CD14-positive monocyte (primary cell): ENCODE data around the gene DCN. TPM values are rescaled to one million over a fixed set of nuclear protein-coding genes. Genes with fewer than 3 reads are reported as not detected.

ENCODE experiments used
- DNase-seq, 3 donors: peaks; one replicate each; pipeline ENCODE4 v3.0.0-alpha.2; 2011 to 2022
- H2AFZ ChIP-seq: 2 replicates; pipeline ENCODE4 v1.6.0; 2012; ENCODE audit warnings: mild to moderate bottlenecking, low read depth, low read length, inconsistent platforms; ENCODE audit not compliant: insufficient read depth, poor library complexity, severe bottlenecking
- H3K27ac ChIP-seq, 2 donors: 1 replicate in 1 of 2; 2 replicates in 1 of 2; pipeline ENCODE4 v1.5.1; 2012 to 2013; ENCODE audit warnings: low read length in 2 of 2, control low read depth in 1 of 2, inconsistent platforms in 1 of 2, low read depth in 1 of 2, mild to moderate bottlenecking in 1 of 2
- H3K27me3 ChIP-seq, 2 donors: one replicate each; pipeline versions ENCODE4 v1.6.0 to v1.6.1; 2011 to 2013; ENCODE audit warnings: low read length in 2 of 2; ENCODE audit not compliant: control insufficient read depth in 2 of 2, insufficient read depth in 2 of 2
- H3K36me3 ChIP-seq, 2 donors: replicated peaks in 1 of 2; 1 replicate in 1 of 2; 2 replicates in 1 of 2; pipeline versions ENCODE4 v1.5.1 to v1.6.1; 2012 to 2013; ENCODE audit warnings: low read length in 2 of 2, control low read depth in 1 of 2, inconsistent platforms in 1 of 2, mild to moderate bottlenecking in 1 of 2; ENCODE audit not compliant: insufficient read depth in 2 of 2, control insufficient read depth in 1 of 2
- H3K4me1 ChIP-seq, 2 donors: 1 replicate in 1 of 2; 2 replicates in 1 of 2; pipeline versions ENCODE4 v1.5.1 to v1.6.1; 2012 to 2013; ENCODE audit warnings: low read length in 2 of 2, control low read depth in 1 of 2, inconsistent platforms in 1 of 2, mild to moderate bottlenecking in 1 of 2, moderate library complexity in 1 of 2; ENCODE audit not compliant: insufficient read depth in 2 of 2, control insufficient read depth in 1 of 2
- H3K4me2 ChIP-seq: replicated peaks from 2 replicates; pipeline ENCODE3; 2012; ENCODE audit warnings: low read length, moderate library complexity, mild to moderate bottlenecking; ENCODE audit not compliant: poor library complexity, severe bottlenecking; ENCODE audit errors: extremely low read depth
- H3K4me3 ChIP-seq, 3 experiments: fragments of 200-600 bp in 1 of 3; sonication (generic) in 1 of 3; replicated peaks in 1 of 3; 1 replicate in 2 of 3; 2 replicates in 1 of 3; pipeline ENCODE4 v1.5.1; 2011 to 2013; ENCODE audit warnings: low read length in 3 of 3, mild to moderate bottlenecking in 3 of 3, control low read depth in 2 of 3, low read depth in 2 of 3, inconsistent platforms in 1 of 3, moderate library complexity in 1 of 3
- H3K79me2 ChIP-seq: 2 replicates; pipeline ENCODE4 v1.6.0; 2012; ENCODE audit warnings: mild to moderate bottlenecking, control low read depth, inconsistent platforms, low read length, moderate library complexity; ENCODE audit not compliant: insufficient read depth
- H3K9ac ChIP-seq: 2 replicates; pipeline ENCODE4 v1.6.0; 2017; ENCODE audit warnings: low read length, mild to moderate bottlenecking; ENCODE audit not compliant: insufficient read depth, poor library complexity, severe bottlenecking
- H3K9me3 ChIP-seq, 2 donors: replicated peaks in 1 of 2; 1 replicate in 1 of 2; 2 replicates in 1 of 2; pipeline versions ENCODE4 v1.5.1 to v1.6.1; 2012 to 2013; ENCODE audit warnings: low read length in 2 of 2, control low read depth in 1 of 2; ENCODE audit not compliant: control insufficient read depth in 1 of 2, insufficient read depth in 1 of 2
- H4K20me1 ChIP-seq: 2 replicates; pipeline ENCODE4 v1.6.0; 2012; ENCODE audit warnings: mild to moderate bottlenecking, low read length, control low read depth, moderate library complexity; ENCODE audit not compliant: insufficient read depth
- H3K27ac Mint-ChIP-seq, 7 donors: one replicate each; pipeline ENCODE4 v1.8.0; 2020; ENCODE audit warnings: mild to moderate bottlenecking in 7 of 7, mixed read lengths in 7 of 7, moderate library complexity in 6 of 7, inconsistent platforms in 2 of 7
- H3K27me3 Mint-ChIP-seq, 3 donors: one replicate each; pipeline ENCODE4 v1.8.0; 2021 to 2022; ENCODE audit warnings: low read depth in 3 of 3, mild to moderate bottlenecking in 3 of 3, mixed read lengths in 3 of 3, moderate library complexity in 3 of 3, inconsistent platforms in 1 of 3
- H3K36me3 Mint-ChIP-seq, 2 donors: one replicate each; pipeline ENCODE4 v1.8.0; 2020; ENCODE audit warnings: mixed read lengths in 2 of 2, inconsistent platforms in 1 of 2, mild to moderate bottlenecking in 1 of 2
- H3K4me1 Mint-ChIP-seq: one replicate; pipeline ENCODE4 v1.8.0; 2020; ENCODE audit warnings: mild to moderate bottlenecking, mixed read lengths
- H3K4me3 Mint-ChIP-seq, 2 donors: one replicate each; pipeline ENCODE4 v1.8.0; 2020; ENCODE audit warnings: mild to moderate bottlenecking in 2 of 2, mixed read lengths in 2 of 2, moderate library complexity in 1 of 2
- H3K9me3 Mint-ChIP-seq, 7 donors: one replicate each; pipeline ENCODE4 v1.8.0; 2020 to 2022; ENCODE audit warnings: mixed read lengths in 7 of 7, mild to moderate bottlenecking in 6 of 7, moderate library complexity in 6 of 7, inconsistent platforms in 2 of 7
- CTCF ChIP-seq: fragments of 200-600 bp; IDR thresholded peaks from one replicate; pipeline ENCODE4 v1.8.0; 2022; ENCODE audit warnings: antibody characterized with exemption, mild to moderate bottlenecking
- WGBS: methylation state at CpG from one replicate; pipeline ENCODE4 v1.1.5; 2013; ENCODE audit warnings: missing lambda C conversion rate; ENCODE audit not compliant: insufficient coverage; 5-methylcytosine and 5-hydroxymethylcytosine counted together
- intact Hi-C, 2 donors: fragments of 100-400 bp; cut with micrococcal nuclease; formaldehyde crosslinking; loops; one replicate each; pipeline versions ENCODE4 v1.15.0 to v1.15.1; 2023
- polyA plus RNA-seq, 3 donors: library from polyadenylated mRNA; depleted of rRNA in 1 of 3; unstranded in 2 of 3; stranded (reverse) in 1 of 3; fragments of 300-500 nt in 2 of 3; fragments of >200 nt in 1 of 3; fragmentation: Illumina TruSeq in 2 of 3; gene quantifications; 1 replicate in 2 of 3; 2 replicates in 1 of 3; pipeline ENCODE4 v1.2.3, GENCODE V29; 2012 to 2021

Gene DCN
- polyA plus RNA-seq, 3 donors = not detected

GRCh38 chr12:91129662-91130362, 52.8 kb downstream of the DCN start:
- Histone ChIP-seq H3K36me3 (no peaks in the 10 kb centered on the region), H3K4me2 (no peak overlapping the region), H3K27me3 (no peaks in the 10 kb centered on the region), H3K9me3 (peaks cover 0 to 3% of the 10 kb centered on the region in 2 donors), H3K4me1 (no peaks in the 10 kb centered on the region), H3K79me2 (no peaks in the 10 kb centered on the region), H3K4me3 (no peak overlapping the region), H3K27ac (no peak overlapping the region), H3K9ac (no peak overlapping the region), H4K20me1 (no peaks in the 10 kb centered on the region), H2AFZ (no peak overlapping the region)
- intact Hi-C loops = no loop called here
- TF ChIP-seq CTCF = peak; percentile 24
- Mint-ChIP-seq H3K36me3 (no peaks in the 10 kb centered on the region), H3K27me3 (peaks cover 0 to 4% (median 0%) of the 10 kb centered on the region in 3 donors), H3K4me3 (no peak overlapping the region), H3K9me3 (peaks cover 0 to 8% (median 3%) of the 10 kb centered on the region in 7 donors), H3K4me1 (no peaks in the 10 kb centered on the region), H3K27ac (no peak overlapping the region)
- no peak for DNase-seq
- 69% methylated on average over 1 of the region's 2 CpGs for WGBS

DNA sequence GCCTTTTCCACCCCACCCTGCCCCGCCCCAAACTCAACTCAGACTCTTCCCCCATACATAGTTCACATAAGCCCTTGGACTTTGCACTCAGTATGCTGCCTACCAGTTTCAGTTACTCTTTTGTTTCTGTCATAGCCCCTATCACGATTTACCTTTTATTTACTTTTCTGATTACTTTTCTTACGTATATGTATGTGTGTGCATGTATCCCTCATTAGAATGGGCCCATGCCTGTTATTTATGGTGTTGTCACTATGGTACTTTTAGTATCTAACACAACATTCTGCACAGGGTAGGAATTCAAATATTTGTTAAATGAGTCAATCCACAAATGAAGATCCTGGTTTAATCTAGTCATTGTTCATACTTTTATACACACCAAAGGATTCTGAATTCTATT, 54.9 kb downstream of the DCN start:
- TF ChIP-seq CTCF = no peak
- H4K20me1 ChIP-seq = no peaks in the 10 kb centered on the region
- Mint-ChIP-seq H3K27ac (peak overlapping the region in 1 of 7 donors; percentile 26), H3K36me3 (no peaks in the 10 kb centered on the region), H3K4me1 (no peaks in the 10 kb centered on the region), H3K27me3 (peaks cover 0 to 4% (median 0%) of the 10 kb centered on the region in 3 donors), H3K4me3 (no peak overlapping the region), H3K9me3 (peaks cover 0 to 8% (median 3%) of the 10 kb centered on the region in 7 donors)
- H3K27ac ChIP-seq = no peak overlapping the region
- H3K9ac ChIP-seq = no peak overlapping the region
- intact Hi-C loops = no loop called here
- H2AFZ ChIP-seq = no peak overlapping the region
- H3K9me3 ChIP-seq = peaks cover 0 to 3% of the 10 kb centered on the region in 2 donors
- H3K4me2 ChIP-seq = no peak overlapping the region
- no peaks in the 10 kb centered on the region for H3K27me3 ChIP-seq
- DNase-seq = no peak
- WGBS = 75% methylated on average over 1 of the region's 3 CpGs
- no peaks in the 10 kb centered on the region for H3K79me2 ChIP-seq
- H3K4me3 ChIP-seq = no peak overlapping the region
- H3K36me3 ChIP-seq = no peaks in the 10 kb centered on the region
- H3K4me1 ChIP-seq = no peaks in the 10 kb centered on the region
